ENCODE results near the gene CFAP54. TPM values are rescaled to one million over a fixed set of nuclear protein-coding genes. Genes with fewer than 3 reads are reported as not detected.

The CFAP54 gene
- total and polyA plus RNA-seq, 2 experiments from 2014 or later = 0.07 to 0.76 TPM

DNA sequence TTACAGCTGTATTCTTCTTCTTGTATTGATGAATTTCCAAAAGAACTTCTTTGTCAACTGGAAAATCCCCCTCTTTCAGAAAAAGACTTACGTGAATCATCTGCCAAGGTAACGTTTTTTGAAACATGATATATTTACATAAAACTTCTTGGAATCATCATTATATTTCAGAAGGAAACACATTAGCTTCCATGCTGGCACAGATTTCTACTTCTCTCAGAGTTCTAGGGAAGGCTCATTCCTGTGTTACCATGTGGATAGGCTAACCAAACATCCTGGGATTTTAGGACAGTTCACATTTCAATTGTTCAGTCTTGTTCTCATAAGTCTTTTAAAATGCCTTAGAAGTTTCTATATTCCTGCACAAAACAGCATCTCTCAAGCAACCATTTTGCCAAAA lies 297.4 kb downstream of the CFAP54 start:
- Histone ChIP-seq H3F3A (replicated peaks; ENCODE audit: low read depth) (no peaks in the 10 kb centered on the region), H3K4me3 (no peak overlapping the region), H3K36me3 (ENCODE audit: insufficient read depth) (no peaks in the 10 kb centered on the region), H3K9me2 (ENCODE audit: insufficient read depth) (no peaks in the 10 kb centered on the region), H3K79me2 (replicated peaks; ENCODE audit: insufficient read depth) (no peaks in the 10 kb centered on the region), H4K20me1 (replicated peaks; ENCODE audit: insufficient read depth) (no peaks in the 10 kb centered on the region), H2AFZ (no peak overlapping the region), H3K27ac (ENCODE audit: low read depth) (no peak overlapping the region), H3K4me2 (no peak overlapping the region), H3K27me3 (ENCODE audit: insufficient read depth) (no peaks in the 10 kb centered on the region), H3K4me1 (ENCODE audit: insufficient read depth) (no peaks in the 10 kb centered on the region)
- H3K27ac Mint-ChIP-seq = no peak overlapping the region
- no peak for TF ChIP-seq ZNF331 (CRISPR knock-in tag; IDR thresholded peaks at IDR 0.05; ENCODE audit: low read depth)
- no peak for TF ChIP-seq JUNB (IDR thresholded peaks at IDR 0.05; ENCODE audit: unreplicated experiment)
- TF ChIP-seq POLR2AphosphoS5 (IDR thresholded peaks at IDR 0.05; ENCODE audit: low read depth) = no peak
- TF ChIP-seq EZH2phosphoT487 (IDR thresholded peaks at IDR 0.05; ENCODE audit: unreplicated experiment) = no peak
- TF ChIP-seq, protein P1, sequence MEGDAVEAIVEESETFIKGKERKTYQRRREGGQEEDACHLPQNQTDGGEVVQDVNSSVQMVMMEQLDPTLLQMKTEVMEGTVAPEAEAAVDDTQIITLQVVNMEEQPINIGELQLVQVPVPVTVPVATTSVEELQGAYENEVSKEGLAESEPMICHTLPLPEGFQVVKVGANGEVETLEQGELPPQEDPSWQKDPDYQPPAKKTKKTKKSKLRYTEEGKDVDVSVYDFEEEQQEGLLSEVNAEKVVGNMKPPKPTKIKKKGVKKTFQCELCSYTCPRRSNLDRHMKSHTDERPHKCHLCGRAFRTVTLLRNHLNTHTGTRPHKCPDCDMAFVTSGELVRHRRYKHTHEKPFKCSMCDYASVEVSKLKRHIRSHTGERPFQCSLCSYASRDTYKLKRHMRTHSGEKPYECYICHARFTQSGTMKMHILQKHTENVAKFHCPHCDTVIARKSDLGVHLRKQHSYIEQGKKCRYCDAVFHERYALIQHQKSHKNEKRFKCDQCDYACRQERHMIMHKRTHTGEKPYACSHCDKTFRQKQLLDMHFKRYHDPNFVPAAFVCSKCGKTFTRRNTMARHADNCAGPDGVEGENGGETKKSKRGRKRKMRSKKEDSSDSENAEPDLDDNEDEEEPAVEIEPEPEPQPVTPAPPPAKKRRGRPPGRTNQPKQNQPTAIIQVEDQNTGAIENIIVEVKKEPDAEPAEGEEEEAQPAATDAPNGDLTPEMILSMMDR (conservative IDR thresholded peaks at IDR 0.05; ENCODE audit: low read depth in 2 of 2) = no peak
- TF ChIP-seq, protein P2, sequence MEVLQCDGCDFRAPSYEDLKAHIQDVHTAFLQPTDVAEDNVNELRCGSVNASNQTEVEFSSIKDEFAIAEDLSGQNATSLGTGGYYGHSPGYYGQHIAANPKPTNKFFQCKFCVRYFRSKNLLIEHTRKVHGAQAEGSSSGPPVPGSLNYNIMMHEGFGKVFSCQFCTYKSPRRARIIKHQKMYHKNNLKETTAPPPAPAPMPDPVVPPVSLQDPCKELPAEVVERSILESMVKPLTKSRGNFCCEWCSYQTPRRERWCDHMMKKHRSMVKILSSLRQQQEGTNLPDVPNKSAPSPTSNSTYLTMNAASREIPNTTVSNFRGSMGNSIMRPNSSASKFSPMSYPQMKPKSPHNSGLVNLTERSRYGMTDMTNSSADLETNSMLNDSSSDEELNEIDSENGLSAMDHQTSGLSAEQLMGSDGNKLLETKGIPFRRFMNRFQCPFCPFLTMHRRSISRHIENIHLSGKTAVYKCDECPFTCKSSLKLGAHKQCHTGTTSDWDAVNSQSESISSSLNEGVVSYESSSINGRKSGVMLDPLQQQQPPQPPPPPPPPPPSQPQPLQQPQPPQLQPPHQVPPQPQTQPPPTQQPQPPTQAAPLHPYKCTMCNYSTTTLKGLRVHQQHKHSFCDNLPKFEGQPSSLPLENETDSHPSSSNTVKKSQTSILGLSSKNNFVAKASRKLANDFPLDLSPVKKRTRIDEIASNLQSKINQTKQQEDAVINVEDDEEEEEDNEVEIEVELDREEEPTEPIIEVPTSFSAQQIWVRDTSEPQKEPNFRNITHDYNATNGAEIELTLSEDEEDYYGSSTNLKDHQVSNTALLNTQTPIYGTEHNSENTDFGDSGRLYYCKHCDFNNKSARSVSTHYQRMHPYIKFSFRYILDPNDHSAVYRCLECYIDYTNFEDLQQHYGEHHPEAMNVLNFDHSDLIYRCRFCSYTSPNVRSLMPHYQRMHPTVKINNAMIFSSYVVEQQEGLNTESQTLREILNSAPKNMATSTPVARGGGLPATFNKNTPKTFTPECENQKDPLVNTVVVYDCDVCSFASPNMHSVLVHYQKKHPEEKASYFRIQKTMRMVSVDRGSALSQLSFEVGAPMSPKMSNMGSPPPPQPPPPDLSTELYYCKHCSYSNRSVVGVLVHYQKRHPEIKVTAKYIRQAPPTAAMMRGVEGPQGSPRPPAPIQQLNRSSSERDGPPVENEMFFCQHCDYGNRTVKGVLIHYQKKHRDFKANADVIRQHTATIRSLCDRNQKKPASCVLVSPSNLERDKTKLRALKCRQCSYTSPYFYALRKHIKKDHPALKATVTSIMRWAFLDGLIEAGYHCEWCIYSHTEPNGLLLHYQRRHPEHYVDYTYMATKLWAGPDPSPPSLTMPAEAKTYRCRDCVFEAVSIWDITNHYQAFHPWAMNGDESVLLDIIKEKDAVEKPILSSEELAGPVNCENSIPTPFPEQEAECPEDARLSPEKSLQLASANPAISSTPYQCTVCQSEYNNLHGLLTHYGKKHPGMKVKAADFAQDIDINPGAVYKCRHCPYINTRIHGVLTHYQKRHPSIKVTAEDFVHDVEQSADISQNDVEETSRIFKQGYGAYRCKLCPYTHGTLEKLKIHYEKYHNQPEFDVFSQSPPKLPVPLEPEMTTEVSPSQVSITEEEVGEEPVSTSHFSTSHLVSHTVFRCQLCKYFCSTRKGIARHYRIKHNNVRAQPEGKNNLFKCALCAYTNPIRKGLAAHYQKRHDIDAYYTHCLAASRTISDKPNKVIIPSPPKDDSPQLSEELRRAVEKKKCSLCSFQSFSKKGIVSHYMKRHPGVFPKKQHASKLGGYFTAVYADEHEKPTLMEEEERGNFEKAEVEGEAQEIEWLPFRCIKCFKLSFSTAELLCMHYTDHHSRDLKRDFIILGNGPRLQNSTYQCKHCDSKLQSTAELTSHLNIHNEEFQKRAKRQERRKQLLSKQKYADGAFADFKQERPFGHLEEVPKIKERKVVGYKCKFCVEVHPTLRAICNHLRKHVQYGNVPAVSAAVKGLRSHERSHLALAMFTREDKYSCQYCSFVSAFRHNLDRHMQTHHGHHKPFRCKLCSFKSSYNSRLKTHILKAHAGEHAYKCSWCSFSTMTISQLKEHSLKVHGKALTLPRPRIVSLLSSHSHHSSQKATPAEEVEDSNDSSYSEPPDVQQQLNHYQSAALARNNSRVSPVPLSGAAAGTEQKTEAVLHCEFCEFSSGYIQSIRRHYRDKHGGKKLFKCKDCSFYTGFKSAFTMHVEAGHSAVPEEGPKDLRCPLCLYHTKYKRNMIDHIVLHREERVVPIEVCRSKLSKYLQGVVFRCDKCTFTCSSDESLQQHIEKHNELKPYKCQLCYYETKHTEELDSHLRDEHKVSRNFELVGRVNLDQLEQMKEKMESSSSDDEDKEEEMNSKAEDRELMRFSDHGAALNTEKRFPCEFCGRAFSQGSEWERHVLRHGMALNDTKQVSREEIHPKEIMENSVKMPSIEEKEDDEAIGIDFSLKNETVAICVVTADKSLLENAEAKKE (CRISPR knock-in tag; IDR thresholded peaks at IDR 0.05) = no peak
- no peak for TF ChIP-seq REST (IDR thresholded peaks at IDR 0.05; ENCODE audit: unreplicated experiment)
- no peak for TF ChIP-seq ZNF114 (CRISPR knock-in tag; IDR thresholded peaks at IDR 0.05)
- TF ChIP-seq EZH2 (IDR thresholded peaks at IDR 0.05; ENCODE audit: low read depth, unreplicated experiment) = no peak
- TF ChIP-seq NANOG (IDR thresholded peaks at IDR 0.05; ENCODE audit: borderline replicate concordance) = no peak
- no peak for TF ChIP-seq STAT1 (IDR thresholded peaks at IDR 0.05; ENCODE audit: unreplicated experiment)
- no peak for TF ChIP-seq CREB1 (CRISPR knock-in tag; IDR thresholded peaks at IDR 0.05; ENCODE audit: low read depth)
- TF ChIP-seq, protein P3, sequence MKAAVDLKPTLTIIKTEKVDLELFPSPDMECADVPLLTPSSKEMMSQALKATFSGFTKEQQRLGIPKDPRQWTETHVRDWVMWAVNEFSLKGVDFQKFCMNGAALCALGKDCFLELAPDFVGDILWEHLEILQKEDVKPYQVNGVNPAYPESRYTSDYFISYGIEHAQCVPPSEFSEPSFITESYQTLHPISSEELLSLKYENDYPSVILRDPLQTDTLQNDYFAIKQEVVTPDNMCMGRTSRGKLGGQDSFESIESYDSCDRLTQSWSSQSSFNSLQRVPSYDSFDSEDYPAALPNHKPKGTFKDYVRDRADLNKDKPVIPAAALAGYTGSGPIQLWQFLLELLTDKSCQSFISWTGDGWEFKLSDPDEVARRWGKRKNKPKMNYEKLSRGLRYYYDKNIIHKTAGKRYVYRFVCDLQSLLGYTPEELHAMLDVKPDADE (IDR thresholded peaks at IDR 0.05) = no peak
- H3K9me3 Mint-ChIP-seq = no peaks in the 10 kb centered on the region
- no peaks in the 10 kb centered on the region for H3K4me1 Mint-ChIP-seq
- no peak for DNase-seq (ENCODE audit: low spot score)
- no peak for ATAC-seq
- H3K4me3 Mint-ChIP-seq = no peak overlapping the region
- H3K27me3 Mint-ChIP-seq (ENCODE audit: insufficient read depth, low read depth, poor library complexity) = no peaks in the 10 kb centered on the region
- no peaks in the 10 kb centered on the region for H3K36me3 Mint-ChIP-seq (ENCODE audit: low read depth)
